ENCODE data around the gene MYPOP. TPM values are rescaled to one million over a fixed set of nuclear protein-coding genes. Genes with fewer than 3 reads are reported as not detected.

Gene MYPOP
- total and polyA plus RNA-seq, 2 of the 13 experiments (the other 11 are each of a cell fraction or from before 2014, with no cell fraction given) = 2.3 to 2.7 TPM

DNA sequence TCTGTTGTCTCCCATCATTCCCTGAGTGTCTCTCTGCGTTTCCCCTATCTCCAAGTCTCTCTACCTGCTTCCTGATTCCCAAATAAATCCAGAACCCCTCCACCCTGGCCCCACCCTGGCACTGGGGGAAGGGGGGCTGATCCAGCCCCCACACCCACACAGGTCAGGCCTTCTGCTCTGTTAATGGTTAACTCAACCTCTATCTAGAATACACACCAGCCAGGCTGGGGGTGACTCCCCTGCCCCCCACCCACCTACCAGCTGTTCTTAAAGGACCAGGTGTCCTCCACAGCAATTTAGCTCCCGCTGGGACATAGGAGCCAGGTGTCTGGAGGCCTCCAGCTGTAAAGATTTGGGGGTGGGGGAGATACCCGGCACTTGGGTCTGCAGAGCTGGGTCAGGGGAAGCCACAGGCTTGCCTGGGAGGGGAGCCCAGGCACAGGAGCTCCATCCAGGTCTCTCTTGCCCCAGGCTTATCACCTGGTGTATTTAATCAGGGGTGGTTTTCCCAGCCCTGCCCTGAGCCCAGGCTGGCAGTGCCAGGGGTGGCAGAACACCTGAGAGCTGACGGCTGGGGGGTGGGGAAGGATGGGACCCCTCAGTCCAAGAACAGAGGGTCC is 20.4 kb downstream of the MYPOP start (continued):
- TF ChIP-seq, protein P1, sequence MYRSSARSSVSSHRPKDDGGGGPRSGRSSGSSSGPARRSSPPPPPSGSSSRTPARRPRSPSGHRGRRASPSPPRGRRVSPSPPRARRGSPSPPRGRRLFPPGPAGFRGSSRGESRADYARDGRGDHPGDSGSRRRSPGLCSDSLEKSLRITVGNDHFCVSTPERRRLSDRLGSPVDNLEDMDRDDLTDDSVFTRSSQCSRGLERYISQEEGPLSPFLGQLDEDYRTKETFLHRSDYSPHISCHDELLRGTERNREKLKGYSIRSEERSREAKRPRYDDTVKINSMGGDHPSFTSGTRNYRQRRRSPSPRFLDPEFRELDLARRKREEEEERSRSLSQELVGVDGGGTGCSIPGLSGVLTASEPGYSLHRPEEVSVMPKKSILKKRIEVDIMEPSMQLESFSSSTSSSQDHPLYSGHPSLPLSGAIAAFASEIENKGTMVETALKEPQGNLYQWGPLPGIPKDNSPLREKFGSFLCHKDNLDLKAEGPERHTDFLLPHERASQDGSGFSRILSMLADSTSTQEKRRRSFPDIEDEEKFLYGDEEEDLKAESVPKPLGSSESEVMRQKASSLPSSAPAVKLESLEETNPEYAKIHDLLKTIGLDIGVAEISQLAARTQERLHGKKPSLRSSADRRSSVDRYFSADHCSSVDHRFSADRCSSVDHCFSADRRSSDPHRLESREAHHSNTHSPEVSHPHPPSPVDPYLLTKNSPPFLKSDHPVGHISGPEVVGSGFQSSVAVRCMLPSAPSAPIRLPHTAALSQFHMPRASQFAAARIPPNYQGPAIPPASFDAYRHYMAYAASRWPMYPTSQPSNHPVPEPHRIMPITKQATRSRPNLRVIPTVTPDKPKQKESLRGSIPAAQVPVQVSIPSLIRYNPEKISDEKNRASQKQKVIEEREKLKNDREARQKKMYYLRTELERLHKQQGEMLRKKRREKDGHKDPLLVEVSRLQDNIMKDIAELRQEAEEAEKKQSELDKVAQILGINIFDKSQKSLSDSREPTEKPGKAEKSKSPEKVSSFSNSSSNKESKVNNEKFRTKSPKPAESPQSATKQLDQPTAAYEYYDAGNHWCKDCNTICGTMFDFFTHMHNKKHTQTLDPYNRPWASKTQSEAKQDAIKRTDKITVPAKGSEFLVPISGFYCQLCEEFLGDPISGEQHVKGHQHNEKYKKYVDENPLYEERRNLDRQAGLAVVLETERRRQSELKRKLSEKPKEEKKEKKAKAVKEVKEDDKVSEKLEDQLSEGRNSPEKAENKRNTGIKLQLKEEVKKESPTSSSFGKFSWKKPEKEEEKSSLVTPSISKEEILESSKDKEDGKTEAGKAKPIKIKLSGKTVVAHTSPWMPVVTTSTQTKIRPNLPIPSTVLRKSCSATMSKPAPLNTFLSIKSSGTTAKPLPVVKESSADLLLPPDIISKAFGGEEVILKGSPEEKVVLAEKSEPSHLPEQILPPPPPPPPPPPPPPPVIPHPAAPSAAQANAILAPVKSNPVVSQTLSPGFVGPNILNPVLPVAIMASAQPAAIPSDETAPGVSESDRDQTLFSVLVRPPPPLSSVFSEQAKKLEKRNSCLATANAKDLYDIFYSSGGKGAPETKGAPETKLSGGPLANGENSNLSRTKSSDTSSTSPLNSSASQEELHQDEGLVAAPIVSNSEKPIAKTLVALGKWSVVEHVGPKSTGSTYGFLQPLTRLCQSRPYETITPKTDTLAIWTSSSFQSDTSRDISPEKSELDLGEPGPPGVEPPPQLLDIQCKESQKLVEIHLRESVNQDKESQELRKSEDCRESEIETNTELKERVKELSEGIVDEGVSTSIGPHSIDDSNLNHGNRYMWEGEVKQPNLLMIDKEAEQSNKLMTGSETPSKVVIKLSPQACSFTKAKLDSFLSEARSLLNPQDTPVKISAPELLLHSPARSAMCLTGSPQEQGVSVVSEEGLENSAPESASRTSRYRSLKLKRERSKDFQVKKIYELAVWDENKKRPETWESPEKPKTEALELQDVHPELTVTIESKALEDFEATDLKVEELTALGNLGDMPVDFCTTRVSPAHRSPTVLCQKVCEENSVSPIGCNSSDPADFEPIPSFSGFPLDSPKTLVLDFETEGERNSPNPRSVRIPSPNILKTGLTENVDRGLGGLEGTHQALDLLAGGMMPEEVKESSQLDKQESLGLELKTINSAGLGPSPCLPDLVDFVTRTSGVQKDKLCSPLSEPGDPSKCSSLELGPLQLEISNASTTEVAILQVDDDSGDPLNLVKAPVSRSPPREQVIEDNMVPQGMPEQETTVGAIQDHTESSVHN (CRISPR knock-in tag; IDR thresholded peaks at IDR 0.05) = no peak
- TF ChIP-seq NCOR1 (IDR thresholded peaks at IDR 0.05; ENCODE audit: borderline replicate concordance, low read length) = peak; percentile 32; the same call in 1 of the 2 replicates
- TF ChIP-seq PAWR (CRISPR knock-in tag; IDR thresholded peaks at IDR 0.05; ENCODE audit: borderline replicate concordance) = no peak
- TF ChIP-seq, protein P2, sequence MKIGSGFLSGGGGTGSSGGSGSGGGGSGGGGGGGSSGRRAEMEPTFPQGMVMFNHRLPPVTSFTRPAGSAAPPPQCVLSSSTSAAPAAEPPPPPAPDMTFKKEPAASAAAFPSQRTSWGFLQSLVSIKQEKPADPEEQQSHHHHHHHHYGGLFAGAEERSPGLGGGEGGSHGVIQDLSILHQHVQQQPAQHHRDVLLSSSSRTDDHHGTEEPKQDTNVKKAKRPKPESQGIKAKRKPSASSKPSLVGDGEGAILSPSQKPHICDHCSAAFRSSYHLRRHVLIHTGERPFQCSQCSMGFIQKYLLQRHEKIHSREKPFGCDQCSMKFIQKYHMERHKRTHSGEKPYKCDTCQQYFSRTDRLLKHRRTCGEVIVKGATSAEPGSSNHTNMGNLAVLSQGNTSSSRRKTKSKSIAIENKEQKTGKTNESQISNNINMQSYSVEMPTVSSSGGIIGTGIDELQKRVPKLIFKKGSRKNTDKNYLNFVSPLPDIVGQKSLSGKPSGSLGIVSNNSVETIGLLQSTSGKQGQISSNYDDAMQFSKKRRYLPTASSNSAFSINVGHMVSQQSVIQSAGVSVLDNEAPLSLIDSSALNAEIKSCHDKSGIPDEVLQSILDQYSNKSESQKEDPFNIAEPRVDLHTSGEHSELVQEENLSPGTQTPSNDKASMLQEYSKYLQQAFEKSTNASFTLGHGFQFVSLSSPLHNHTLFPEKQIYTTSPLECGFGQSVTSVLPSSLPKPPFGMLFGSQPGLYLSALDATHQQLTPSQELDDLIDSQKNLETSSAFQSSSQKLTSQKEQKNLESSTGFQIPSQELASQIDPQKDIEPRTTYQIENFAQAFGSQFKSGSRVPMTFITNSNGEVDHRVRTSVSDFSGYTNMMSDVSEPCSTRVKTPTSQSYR (CRISPR knock-in tag; IDR thresholded peaks at IDR 0.05; ENCODE audit: borderline replicate concordance) = peak; percentile 93
- TF ChIP-seq, protein P3, sequence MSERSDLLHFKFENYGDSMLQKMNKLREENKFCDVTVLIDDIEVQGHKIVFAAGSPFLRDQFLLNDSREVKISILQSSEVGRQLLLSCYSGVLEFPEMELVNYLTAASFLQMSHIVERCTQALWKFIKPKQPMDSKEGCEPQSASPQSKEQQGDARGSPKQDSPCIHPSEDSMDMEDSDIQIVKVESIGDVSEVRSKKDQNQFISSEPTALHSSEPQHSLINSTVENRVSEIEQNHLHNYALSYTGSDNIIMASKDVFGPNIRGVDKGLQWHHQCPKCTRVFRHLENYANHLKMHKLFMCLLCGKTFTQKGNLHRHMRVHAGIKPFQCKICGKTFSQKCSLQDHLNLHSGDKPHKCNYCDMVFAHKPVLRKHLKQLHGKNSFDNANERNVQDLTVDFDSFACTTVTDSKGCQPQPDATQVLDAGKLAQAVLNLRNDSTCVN (CRISPR knock-in tag; IDR thresholded peaks at IDR 0.05; ENCODE audit: borderline replicate concordance) = peak; percentile 77; the same call in 1 of the 2 replicates
- peak; percentile 99 for TF ChIP-seq SRSF1 (optimal IDR thresholded peaks at IDR 0.05; ENCODE audit: low read depth, low read length)
- TF ChIP-seq, protein P4, sequence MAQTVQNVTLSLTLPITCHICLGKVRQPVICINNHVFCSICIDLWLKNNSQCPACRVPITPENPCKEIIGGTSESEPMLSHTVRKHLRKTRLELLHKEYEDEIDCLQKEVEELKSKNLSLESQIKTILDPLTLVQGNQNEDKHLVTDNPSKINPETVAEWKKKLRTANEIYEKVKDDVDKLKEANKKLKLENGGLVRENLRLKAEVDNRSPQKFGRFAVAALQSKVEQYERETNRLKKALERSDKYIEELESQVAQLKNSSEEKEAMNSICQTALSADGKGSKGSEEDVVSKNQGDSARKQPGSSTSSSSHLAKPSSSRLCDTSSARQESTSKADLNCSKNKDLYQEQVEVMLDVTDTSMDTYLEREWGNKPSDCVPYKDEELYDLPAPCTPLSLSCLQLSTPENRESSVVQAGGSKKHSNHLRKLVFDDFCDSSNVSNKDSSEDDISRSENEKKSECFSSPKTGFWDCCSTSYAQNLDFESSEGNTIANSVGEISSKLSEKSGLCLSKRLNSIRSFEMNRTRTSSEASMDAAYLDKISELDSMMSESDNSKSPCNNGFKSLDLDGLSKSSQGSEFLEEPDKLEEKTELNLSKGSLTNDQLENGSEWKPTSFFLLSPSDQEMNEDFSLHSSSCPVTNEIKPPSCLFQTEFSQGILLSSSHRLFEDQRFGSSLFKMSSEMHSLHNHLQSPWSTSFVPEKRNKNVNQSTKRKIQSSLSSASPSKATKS (CRISPR knock-in tag; IDR thresholded peaks at IDR 0.05) = 0 out of 2 replicates have a peak, but pooled peaks have one; percentile 14
- no peak for TF ChIP-seq SUZ12 (IDR thresholded peaks at IDR 0.05; ENCODE audit: low read depth, low read length)
- peak; percentile 21; the same call in 1 of the 2 replicates for TF ChIP-seq STAG1 (CRISPR knock-in tag; IDR thresholded peaks at IDR 0.05)
- TF ChIP-seq GABPB1 (CRISPR knock-in tag; IDR thresholded peaks at IDR 0.05) = 0 out of 2 replicates have a peak, but pooled peaks have one; percentile 31
- no peak for TF ChIP-seq SP1 (IDR thresholded peaks at IDR 0.05)
- TF ChIP-seq SP1 (CRISPR knock-in tag; IDR thresholded peaks at IDR 0.05) = peak; percentile 31; the same call in 1 of the 2 replicates
- no peak for TF ChIP-seq KMT2A (CRISPR knock-in tag; IDR thresholded peaks at IDR 0.05)
- TF ChIP-seq ZNF672 (CRISPR knock-in tag; IDR thresholded peaks at IDR 0.05) = no peak
- no peak for TF ChIP-seq ZNF335 (CRISPR knock-in tag; IDR thresholded peaks at IDR 0.05)
- TF ChIP-seq ATF1 (CRISPR knock-in tag; IDR thresholded peaks at IDR 0.05) = no peak
